PC-9 (cell line): Measurements from ENCODE around the gene SORCS2. TPM values are rescaled to one million over a fixed set of nuclear protein-coding genes. Genes with fewer than 3 reads are reported as not detected.

ENCODE experiments used
- BruUV-seq: library from RNA; stranded (reverse); fragments of 400-500 nt; replicated peaks from 2 replicates; lab custom pipeline; 2021; lab: Mats Ljungman, UMichigan
- CTCF ChIA-PET: fragments of 300-600 bp; sonication (Branson Sonifier 250); formaldehyde crosslinking; loops from one replicate; lab custom pipeline; 2022; ENCODE audit warnings: antibody characterized with exemption; lab: Charles Lee
- POLR2A ChIA-PET: fragments of 300-600 bp; sonication (Branson Sonifier 250); formaldehyde crosslinking; loops from one replicate; lab custom pipeline; 2022; ENCODE audit warnings: antibody characterized with exemption; ENCODE audit not compliant: unreplicated experiment; lab: Charles Lee
- DNase-seq, 2 experiments: peaks; one replicate each; pipeline versions ENCODE4 v3.0.0 to v3.0.0-alpha.2; 2015 to 2022; ENCODE audit warnings: mixed read lengths in 1 of 2
- H2AFZ ChIP-seq: fragments of 200-600 bp; sonication (generic); 2 replicates; pipeline ENCODE4 v1.8.1; 2017; ENCODE audit warnings: antibody characterized with exemption
- H3F3A ChIP-seq: fragments of 200-600 bp; sonication (generic); 2 replicates; pipeline ENCODE4 v1.8.1; 2017; ENCODE audit warnings: antibody characterized with exemption, mild to moderate bottlenecking, low read depth; ENCODE audit not compliant: insufficient read depth
- H3K27ac ChIP-seq: fragments of 200-600 bp; sonication (generic); 2 replicates; pipeline ENCODE4 v1.6.1; 2016; ENCODE audit warnings: mixed run types
- H3K27me3 ChIP-seq: fragments of 200-600 bp; sonication (generic); 2 replicates; pipeline ENCODE4 v1.6.1; 2016; ENCODE audit warnings: low read depth, mixed run types; ENCODE audit not compliant: insufficient read depth
- H3K36me3 ChIP-seq: fragments of 200-600 bp; sonication (generic); 2 replicates; pipeline ENCODE4 v1.6.1; 2016; ENCODE audit warnings: low read depth, mixed run types
- H3K4me1 ChIP-seq: fragments of 200-600 bp; sonication (generic); replicated peaks from 2 replicates; pipeline ENCODE4 v1.6.1; 2016; ENCODE audit warnings: mixed run types; ENCODE audit not compliant: insufficient read depth
- H3K4me2 ChIP-seq: fragments of 200-600 bp; sonication (generic); 2 replicates; pipeline ENCODE4 v1.6.1; 2017; ENCODE audit warnings: mixed run types
- H3K4me3 ChIP-seq: fragments of 200-600 bp; sonication (generic); 2 replicates; pipeline ENCODE4 v1.6.1; 2016; ENCODE audit warnings: mixed run types
- H3K79me2 ChIP-seq: fragments of 200-600 bp; sonication (generic); 2 replicates; pipeline ENCODE4 v1.6.1; 2017; ENCODE audit warnings: low read depth, mixed run types
- H3K9me2 ChIP-seq: fragments of 200-600 bp; sonication (generic); 2 replicates; pipeline ENCODE4 v1.8.1; 2017; ENCODE audit warnings: mild to moderate bottlenecking; ENCODE audit not compliant: insufficient read depth
- H3K9me3 ChIP-seq: fragments of 200-600 bp; sonication (generic); 2 replicates; pipeline ENCODE4 v1.8.1; 2016; ENCODE audit warnings: low read depth; ENCODE audit not compliant: insufficient read depth
- H4K20me1 ChIP-seq: fragments of 200-600 bp; sonication (generic); 2 replicates; pipeline ENCODE4 v1.8.1; 2017; ENCODE audit not compliant: insufficient read depth
- EZH2 ChIP-seq: fragments of 200-600 bp; sonication (generic); IDR thresholded peaks from 2 replicates; pipeline ENCODE4 v1.8.0; 2017; ENCODE audit warnings: antibody characterized with exemption, low read depth
- intact Hi-C: fragments of 100-400 bp; cut with micrococcal nuclease; formaldehyde crosslinking; loops from one replicate; pipeline ENCODE4 v1.10.0; 2022; ENCODE audit not compliant: unreplicated experiment
- total RNA-seq: library from RNA; stranded (reverse); gene quantifications from 2 replicates; pipeline ENCODE4 v1.2.3, GENCODE V29; 2021
- TF ChIP-seq, protein P1 (sequence below): fragments of 200-600 bp; sonication (generic); conservative IDR thresholded peaks from 2 replicates; pipeline ENCODE4 v1.6.1; 2017; ENCODE audit warnings: mixed run types, antibody characterized with exemption, mild to moderate bottlenecking, moderate library complexity

SORCS2 gene
- total RNA-seq, 1 experiment from 2014 or later: 25.8 TPM

DNA sequence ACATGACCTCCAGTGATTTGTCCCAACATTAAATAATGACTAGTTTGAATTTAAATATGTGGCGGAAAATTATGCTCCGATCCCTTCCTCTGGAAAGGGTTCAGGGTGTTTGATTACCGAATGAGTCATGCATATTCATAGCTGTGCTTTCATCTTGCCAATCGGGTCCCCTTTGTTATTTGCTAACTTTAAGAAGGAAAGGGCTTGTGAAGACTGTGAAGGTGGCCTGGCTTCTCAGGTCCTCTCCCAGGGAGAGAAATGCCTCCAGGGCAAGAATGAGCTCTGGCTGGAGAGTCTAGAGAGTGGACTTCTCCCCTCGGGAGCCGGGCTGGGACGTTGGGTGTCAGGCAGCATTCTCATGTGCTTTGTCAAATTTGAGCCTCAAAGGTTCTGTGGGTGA, 397.9 kb downstream of the SORCS2 start:
- intact Hi-C loops: no loop called here

DNA sequence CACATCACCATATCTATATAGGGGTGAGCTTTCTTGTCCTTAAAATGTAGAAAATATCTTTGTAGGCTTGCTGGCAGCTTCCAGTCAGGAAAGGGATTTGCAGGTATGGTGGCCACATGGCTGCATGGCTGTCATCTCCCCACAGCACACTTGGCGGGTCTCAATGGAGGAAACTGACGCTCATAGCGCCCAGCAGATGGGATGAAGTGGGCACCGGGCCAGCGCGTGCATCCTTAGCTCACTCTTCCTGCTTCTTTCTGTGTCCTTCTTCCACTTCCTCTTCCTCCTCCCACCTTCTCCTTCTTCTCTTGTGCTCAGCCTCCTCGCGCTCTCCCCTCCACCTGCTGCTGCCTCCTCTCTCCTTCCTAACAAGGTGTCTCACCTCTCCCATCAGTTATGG, 398.6 kb downstream of the SORCS2 start:
- no peaks in the 10 kb centered on the region for H3K27me3 ChIP-seq
- H3K36me3 ChIP-seq: no peaks in the 10 kb centered on the region
- no peak for TF ChIP-seq EZH2
- TF ChIP-seq, protein P1, sequence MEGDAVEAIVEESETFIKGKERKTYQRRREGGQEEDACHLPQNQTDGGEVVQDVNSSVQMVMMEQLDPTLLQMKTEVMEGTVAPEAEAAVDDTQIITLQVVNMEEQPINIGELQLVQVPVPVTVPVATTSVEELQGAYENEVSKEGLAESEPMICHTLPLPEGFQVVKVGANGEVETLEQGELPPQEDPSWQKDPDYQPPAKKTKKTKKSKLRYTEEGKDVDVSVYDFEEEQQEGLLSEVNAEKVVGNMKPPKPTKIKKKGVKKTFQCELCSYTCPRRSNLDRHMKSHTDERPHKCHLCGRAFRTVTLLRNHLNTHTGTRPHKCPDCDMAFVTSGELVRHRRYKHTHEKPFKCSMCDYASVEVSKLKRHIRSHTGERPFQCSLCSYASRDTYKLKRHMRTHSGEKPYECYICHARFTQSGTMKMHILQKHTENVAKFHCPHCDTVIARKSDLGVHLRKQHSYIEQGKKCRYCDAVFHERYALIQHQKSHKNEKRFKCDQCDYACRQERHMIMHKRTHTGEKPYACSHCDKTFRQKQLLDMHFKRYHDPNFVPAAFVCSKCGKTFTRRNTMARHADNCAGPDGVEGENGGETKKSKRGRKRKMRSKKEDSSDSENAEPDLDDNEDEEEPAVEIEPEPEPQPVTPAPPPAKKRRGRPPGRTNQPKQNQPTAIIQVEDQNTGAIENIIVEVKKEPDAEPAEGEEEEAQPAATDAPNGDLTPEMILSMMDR: no peak
- H2AFZ ChIP-seq: no peak overlapping the region
- no peaks in the 10 kb centered on the region for H3F3A ChIP-seq
- POLR2A ChIA-PET: no interaction called here
- no peaks in the 10 kb centered on the region for H4K20me1 ChIP-seq
- no peak overlapping the region for H3K27ac ChIP-seq
- no peaks in the 10 kb centered on the region for H3K79me2 ChIP-seq
- no TSS peak for BruUV-seq
- H3K4me1 ChIP-seq: no peaks in the 10 kb centered on the region
- intact Hi-C loops: no loop called here
- CTCF ChIA-PET: no interaction called here
- no peaks in the 10 kb centered on the region for H3K9me2 ChIP-seq
- H3K9me3 ChIP-seq: no peaks in the 10 kb centered on the region
- DNase-seq: no peak
- no peak overlapping the region for H3K4me2 ChIP-seq
- no peak overlapping the region for H3K4me3 ChIP-seq

More for the DNA sequence above, 397.9 kb downstream of the SORCS2 start:
- H3K27me3 ChIP-seq: no peaks in the 10 kb centered on the region
- H3F3A ChIP-seq: no peaks in the 10 kb centered on the region
- no peaks in the 10 kb centered on the region for H3K9me3 ChIP-seq
- no peaks in the 10 kb centered on the region for H3K9me2 ChIP-seq
- H3K27ac ChIP-seq: no peak overlapping the region
- no peak for DNase-seq
- H3K4me2 ChIP-seq: no peak overlapping the region
- no peaks in the 10 kb centered on the region for H3K4me1 ChIP-seq
- CTCF ChIA-PET: no interaction called here
- TF ChIP-seq, protein P1: no peak
- TF ChIP-seq EZH2: no peak
- POLR2A ChIA-PET: no interaction called here
- no peaks in the 10 kb centered on the region for H4K20me1 ChIP-seq
- no peaks in the 10 kb centered on the region for H3K79me2 ChIP-seq
- H3K36me3 ChIP-seq: no peaks in the 10 kb centered on the region
- H2AFZ ChIP-seq: no peak overlapping the region
- H3K4me3 ChIP-seq: no peak overlapping the region
- no TSS peak for BruUV-seq

DNA sequence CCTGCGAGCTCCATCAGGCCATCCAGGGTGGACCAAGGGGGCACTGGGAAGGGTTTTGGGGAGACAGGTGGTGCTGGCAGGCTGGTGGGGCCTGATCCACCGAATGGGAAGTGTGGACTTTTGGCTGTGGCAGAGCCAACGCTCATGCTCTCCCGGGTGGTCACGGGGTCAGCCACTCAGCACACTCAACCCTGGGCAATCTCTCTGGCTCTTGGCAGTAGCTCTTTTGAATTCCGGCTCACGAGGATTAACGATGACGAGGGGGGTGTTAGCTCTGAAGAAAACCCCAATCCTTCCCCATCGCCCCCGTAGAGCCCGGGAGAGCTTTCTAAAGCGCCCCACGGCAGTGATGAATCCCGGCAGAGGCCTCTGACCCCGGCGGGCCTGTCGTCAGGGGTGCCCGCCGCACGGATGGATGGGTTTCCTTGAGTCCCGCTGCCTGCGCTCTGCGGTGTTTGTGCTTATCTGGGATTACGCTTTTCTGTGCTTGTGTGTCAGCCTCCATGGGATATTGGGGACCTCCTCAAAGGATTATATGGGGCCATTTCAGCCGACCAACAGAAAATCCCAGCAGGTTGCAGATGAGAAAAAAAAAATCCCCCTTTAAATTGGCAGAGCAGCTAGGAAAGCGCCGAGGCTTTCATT, 399.2 kb downstream of the SORCS2 start:
- POLR2A ChIA-PET: interaction anchor here (0.7 kb wide), 1 partner anchor 16 kb away, joined by 5 read pairs; no protein-coding TSS in a partner anchor
- Histone ChIP-seq H3F3A (no peaks in the 10 kb centered on the region), H3K36me3 (no peaks in the 10 kb centered on the region), H3K9me3 (no peaks in the 10 kb centered on the region), H4K20me1 (no peaks in the 10 kb centered on the region), H3K79me2 (no peaks in the 10 kb centered on the region), H3K4me3 (no peak overlapping the region), H3K27ac (no peak overlapping the region), H3K9me2 (no peaks in the 10 kb centered on the region), H3K4me2 (no peak overlapping the region), H2AFZ (no peak overlapping the region), H3K4me1 (no peaks in the 10 kb centered on the region), H3K27me3 (no peaks in the 10 kb centered on the region)
- CTCF ChIA-PET: no interaction called here
- TF ChIP-seq EZH2: no peak
- TF ChIP-seq, protein P1: no peak
- BruUV-seq: no TSS peak
- no peak for DNase-seq
- intact Hi-C loops: no loop called here
